Upper lobe of right lung (tissue), 1 donor: ENCODE measurements around the gene SOX30. TPM values are rescaled to one million over a fixed set of nuclear protein-coding genes. Genes with fewer than 3 reads are reported as not detected.
"Not testable (repeated sequence)": the region's sequence is repeated elsewhere in the genome, so short reads cannot be mapped to it uniquely, and the experiment has no call there.

Source experiments
- ATAC-seq: fragments of 200-7000 bp; cut with Tn5 transposase; one replicate; pipeline ENCODE4 v1.9.1; 2020; ENCODE audit warnings: mild to moderate bottlenecking, moderate library complexity
- DNase-seq: peaks from one replicate; pipeline ENCODE4 v3.0.0-alpha.2; 2020
- H3K27ac ChIP-seq: fragments of 200-600 bp; one replicate; pipeline ENCODE4 v1.8.0; 2022
- H3K27me3 ChIP-seq: fragments of 200-600 bp; one replicate; pipeline ENCODE4 v1.8.0; 2022; ENCODE audit warnings: mild to moderate bottlenecking
- H3K36me3 ChIP-seq: fragments of 200-600 bp; one replicate; pipeline ENCODE4 v1.8.0; 2022
- H3K4me1 ChIP-seq: fragments of 200-600 bp; one replicate; pipeline ENCODE4 v1.8.0; 2022
- H3K4me3 ChIP-seq: fragments of 200-600 bp; one replicate; pipeline ENCODE4 v1.8.0; 2022; ENCODE audit warnings: mild to moderate bottlenecking
- H3K9me3 ChIP-seq: fragments of 200-600 bp; one replicate; pipeline ENCODE4 v1.8.0; 2022
- CTCF ChIP-seq: fragments of 200-600 bp; IDR thresholded peaks from one replicate; pipeline ENCODE4 v1.8.0; 2022; ENCODE audit warnings: antibody characterized with exemption
- intact Hi-C: fragments of 100-400 bp; cut with DNase I; formaldehyde crosslinking; loops from one replicate; pipeline ENCODE4 v1.11.0; 2022
- total RNA-seq: library from RNA; stranded (reverse); fragmentation: NEBNext Ultra II Directional; extraction: Animal tissue kit (Norgen Biotek cat#: 25700); gene quantifications from one replicate; pipeline ENCODE4 v1.2.1, GENCODE V29; 2021
- donor health status: DM: no; HTN: yes; CAD: no; lungs with severe emphysema.

The SOX30 gene
- total RNA-seq, 1 donor from 2014 or later, result 0.12 TPM

GRCh38 chr5:157682257-157682656, 30.0 kb upstream of the SOX30 start:
- ATAC-seq, result no peak
- Histone ChIP-seq H3K4me3 (no peak overlapping the region), H3K36me3 (no peaks in the 10 kb centered on the region), H3K4me1 (no peaks in the 10 kb centered on the region), H3K27ac (no peak overlapping the region), H3K9me3 (no peaks in the 10 kb centered on the region), H3K27me3 (no peaks in the 10 kb centered on the region)
- intact Hi-C loops, result no loop called here
- TF ChIP-seq CTCF, result no peak
- DNase-seq, result no peak

GRCh38 chr5:157681048-157681447, 28.8 kb upstream of the SOX30 start:
- no peak for DNase-seq
- H3K36me3 ChIP-seq, result no peaks in the 10 kb centered on the region
- no peak overlapping the region for H3K4me3 ChIP-seq
- intact Hi-C loops, result no loop called here
- TF ChIP-seq CTCF, result no peak
- no peaks in the 10 kb centered on the region for H3K9me3 ChIP-seq
- no peaks in the 10 kb centered on the region for H3K4me1 ChIP-seq
- ATAC-seq, result no peak
- H3K27me3 ChIP-seq, result no peaks in the 10 kb centered on the region
- H3K27ac ChIP-seq, result no peak overlapping the region

GRCh38 chr5:157680239-157680638, 28.0 kb upstream of the SOX30 start:
- ATAC-seq (no peak), DNase-seq (no peak)
- Histone ChIP-seq H3K27ac (no peak overlapping the region), H3K27me3 (no peaks in the 10 kb centered on the region), H3K4me3 (no peak overlapping the region), H3K36me3 (no peaks in the 10 kb centered on the region), H3K9me3 (no peaks in the 10 kb centered on the region), H3K4me1 (no peaks in the 10 kb centered on the region)
- intact Hi-C loops, result no loop called here
- TF ChIP-seq CTCF, result no peak

GRCh38 chr5:157679801-157680200, 27.6 kb upstream of the SOX30 start:
- no peaks in the 10 kb centered on the region for H3K27me3 ChIP-seq
- intact Hi-C loops, result no loop called here
- H3K4me3 ChIP-seq, result no peak overlapping the region
- ATAC-seq, result no peak
- H3K4me1 ChIP-seq, result no peaks in the 10 kb centered on the region
- H3K27ac ChIP-seq, result no peak overlapping the region
- DNase-seq, result no peak
- no peak for TF ChIP-seq CTCF
- no peaks in the 10 kb centered on the region for H3K36me3 ChIP-seq
- H3K9me3 ChIP-seq, result no peaks in the 10 kb centered on the region

GRCh38 chr5:157677931-157678330, 25.7 kb upstream of the SOX30 start:
- H3K4me3 ChIP-seq, result no peak overlapping the region
- TF ChIP-seq CTCF, result no peak
- intact Hi-C loops, result no loop called here
- no peaks in the 10 kb centered on the region for H3K27me3 ChIP-seq
- H3K36me3 ChIP-seq, result no peaks in the 10 kb centered on the region
- H3K27ac ChIP-seq, result no peak overlapping the region
- H3K4me1 ChIP-seq, result no peaks in the 10 kb centered on the region
- ATAC-seq, result peak; percentile 35
- no peak for DNase-seq
- no peaks in the 10 kb centered on the region for H3K9me3 ChIP-seq

- not testable (repeated sequence) for H3K27ac ChIP-seq
Measured at GRCh38 chr5:157674351-157674750, 22.1 kb upstream of the SOX30 start.

More at GRCh38 chr5:157674351-157674750, 22.1 kb upstream of the SOX30 start:
- intact Hi-C loops, H3K9me3 ChIP-seq, H3K4me1 ChIP-seq, H3K36me3 ChIP-seq, DNase-seq, ATAC-seq, H3K4me3 ChIP-seq: not testable (repeated sequence)
- H3K27me3 ChIP-seq, result peaks cover 11% of the 10 kb centered on the region
